ENCODE data around the gene CXXC5. TPM values are rescaled to one million over a fixed set of nuclear protein-coding genes. Genes with fewer than 3 reads are reported as not detected.
A peak's percentile ranks its signal among the peaks of the same experiment; 100 is the strongest.

The CXXC5 gene
- total RNA-seq, 1 experiment from 2014 or later: 46.9 TPM

- no peak for DNase-seq (ENCODE audit: low spot score)
Observed at GRCh38 chr5:139692679-139693308, 44.6 kb downstream of the CXXC5 start.

GRCh38 chr5:139693676-139694364 is 45.7 kb downstream of the CXXC5 start:
- no peak for DNase-seq (ENCODE audit: low spot score)

GRCh38 chr5:139694556-139695177 is 46.5 kb downstream of the CXXC5 start:
- no peak for DNase-seq (ENCODE audit: low spot score)

- DNase-seq (ENCODE audit: low spot score): no peak
Observed at GRCh38 chr5:139695178-139695573, 47.0 kb downstream of the CXXC5 start.

- no peak for DNase-seq (ENCODE audit: low spot score)
Observed at GRCh38 chr5:139696167-139696893, 48.2 kb downstream of the CXXC5 start.

- DNase-seq (ENCODE audit: low spot score): peak; percentile 86
Observed at GRCh38 chr5:139696894-139697658, 48.9 kb downstream of the CXXC5 start.

- peak; percentile 66 for DNase-seq (ENCODE audit: low spot score)
Observed at GRCh38 chr5:139698490-139699146, 50.5 kb downstream of the CXXC5 start.

GRCh38 chr5:139699351-139699750 is 51.2 kb downstream of the CXXC5 start:
- no peak for DNase-seq (ENCODE audit: low spot score)

- DNase-seq (ENCODE audit: low spot score): no peak
Observed at GRCh38 chr5:139700711-139701055, 52.5 kb downstream of the CXXC5 start.

GRCh38 chr5:139701056-139701741 is 53.0 kb downstream of the CXXC5 start:
- no peak for DNase-seq (ENCODE audit: low spot score)

- no peak for DNase-seq (ENCODE audit: low spot score)
Observed at GRCh38 chr5:139702548-139702947, 54.4 kb downstream of the CXXC5 start.

GRCh38 chr5:139704748-139705147 is 56.6 kb downstream of the CXXC5 start:
- no peak for DNase-seq (ENCODE audit: low spot score)

GRCh38 chr5:139705191-139705590 is 57.0 kb downstream of the CXXC5 start:
- DNase-seq (ENCODE audit: low spot score): no peak

- no peak for DNase-seq (ENCODE audit: low spot score)
Observed at GRCh38 chr5:139705655-139706587, 57.8 kb downstream of the CXXC5 start.

GRCh38 chr5:139707445-139708003 is 59.4 kb downstream of the CXXC5 start:
- DNase-seq (ENCODE audit: low spot score): no peak

- no peak for DNase-seq (ENCODE audit: low spot score)
Observed at GRCh38 chr5:139708434-139708861, 60.3 kb downstream of the CXXC5 start.

- DNase-seq (ENCODE audit: low spot score): peak; percentile 82
Observed at GRCh38 chr5:139708877-139709581, 60.9 kb downstream of the CXXC5 start.

GRCh38 chr5:139709582-139710318 is 61.6 kb downstream of the CXXC5 start:
- no peak for DNase-seq (ENCODE audit: low spot score)

All from H4 (cell line).